Amniotic epithelial cell (primary cell): ENCODE data around the gene IL36B.
A peak's percentile ranks its signal among the peaks of the same experiment; 100 is the strongest.
"Not testable (repeated sequence)": the region's sequence is repeated elsewhere in the genome, so short reads cannot be mapped to it uniquely, and the experiment has no call there.

Source experiments
- DNase-seq: peaks from one replicate; pipeline ENCODE4 v3.0.0-alpha.2; 2010; ENCODE audit warnings: low read depth

IL36B gene

GRCh38 chr2:113052396-113052917 is at the start of gene IL36B:
Gene IL36B (minus strand): TSS chr2:113052867.
- no peak for DNase-seq

DNA sequence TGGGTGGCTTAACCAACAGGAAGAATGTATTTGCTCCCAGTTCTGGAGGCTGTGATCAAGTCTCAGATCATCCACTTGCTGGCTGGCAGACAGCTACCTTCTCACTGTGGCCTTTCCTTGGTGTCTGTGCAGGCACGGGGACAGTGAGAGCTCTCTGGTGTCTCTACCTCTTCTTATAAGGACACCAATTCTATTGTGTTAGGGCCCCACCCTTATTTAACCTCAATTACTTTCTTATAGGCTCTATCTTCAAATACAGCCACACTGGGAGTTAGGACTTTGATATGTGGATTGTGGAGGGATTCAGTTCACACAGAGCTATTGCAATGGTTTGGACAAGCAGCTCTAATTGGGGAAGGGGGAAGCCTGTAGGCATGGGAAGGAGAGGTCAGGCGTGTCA is 49.5 kb upstream of the IL36B start:
- DNase-seq = no peak

GRCh38 chr2:113098532-113098931 is 45.9 kb upstream of the IL36B start:
- DNase-seq = no peak

DNA sequence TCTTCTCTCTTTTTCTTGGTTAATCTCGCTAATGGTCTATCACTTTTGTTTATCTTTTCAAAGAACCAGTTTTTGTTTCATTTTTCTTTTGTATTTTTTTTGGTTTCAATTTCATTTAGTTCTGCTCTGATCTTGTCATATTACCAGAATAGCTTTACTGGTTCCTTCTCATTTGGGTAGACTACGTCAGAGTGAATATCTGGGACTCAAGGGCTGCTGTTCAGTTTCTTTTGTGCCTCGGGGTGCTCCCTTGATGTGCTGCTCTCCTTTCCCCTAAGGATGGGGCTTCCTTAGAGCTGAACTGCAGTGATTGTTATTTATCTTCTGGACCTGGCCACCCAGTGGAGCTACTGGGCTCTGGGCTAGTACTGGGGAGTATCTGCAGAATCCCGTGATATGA is 45.4 kb upstream of the IL36B start:
- no peak for DNase-seq

DNA sequence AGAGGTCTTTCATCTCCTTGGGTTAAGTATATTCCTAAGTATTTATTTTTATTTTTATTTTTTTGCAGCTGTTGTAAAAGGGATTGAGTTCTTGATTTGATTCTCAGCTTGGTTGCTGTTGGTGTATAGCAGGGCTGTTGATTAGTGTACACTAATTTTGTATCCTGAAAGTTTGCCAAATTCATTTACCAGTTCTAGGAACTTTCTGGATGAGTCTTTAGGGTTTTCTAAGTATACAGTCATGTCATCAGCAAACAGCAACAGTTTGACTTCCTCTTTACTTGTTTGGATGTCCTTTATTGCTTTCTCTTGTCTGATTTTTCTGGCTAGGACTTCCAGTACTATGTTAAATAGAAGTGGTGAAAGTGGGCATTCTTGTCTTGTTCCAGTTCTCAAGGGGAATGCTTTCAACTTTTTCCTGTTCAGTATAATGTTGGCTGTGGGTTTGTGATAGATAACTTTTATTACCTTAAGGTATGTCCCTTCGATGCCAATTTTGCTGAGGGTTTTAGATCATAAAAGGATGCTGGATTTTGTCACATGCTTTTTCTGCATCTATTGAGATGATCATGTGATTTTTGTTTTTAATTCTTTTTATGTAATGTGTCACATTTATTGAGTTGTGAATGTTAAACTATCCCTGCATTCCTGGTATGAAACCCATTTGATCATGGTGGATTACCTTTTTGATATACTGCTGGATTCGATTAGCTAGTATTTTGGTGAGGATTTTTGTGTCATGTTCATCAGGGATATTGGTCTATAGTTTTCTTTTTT is 44.4 kb upstream of the IL36B start:
- not testable (repeated sequence) for DNase-seq

DNA sequence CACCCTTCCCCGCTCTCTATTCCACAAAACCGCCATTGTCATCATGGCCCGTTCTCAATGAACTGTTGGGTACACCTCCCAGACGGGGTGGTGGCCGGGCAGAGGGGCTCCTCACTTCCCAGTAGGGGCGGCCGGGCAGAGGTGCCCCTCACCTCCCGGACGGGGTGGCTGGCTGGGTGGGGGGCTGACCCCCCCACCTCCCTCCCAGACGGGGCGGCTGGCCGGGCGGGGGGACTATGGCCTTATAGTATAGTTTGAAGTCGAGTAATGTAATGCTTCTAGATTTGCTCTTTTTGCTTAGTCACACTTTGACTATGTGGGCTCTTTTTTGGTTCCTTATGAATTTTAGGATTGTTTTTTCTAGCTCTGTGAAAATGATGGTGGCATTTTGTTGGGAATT is 43.6 kb upstream of the IL36B start:
- DNase-seq = not testable (repeated sequence)

DNA sequence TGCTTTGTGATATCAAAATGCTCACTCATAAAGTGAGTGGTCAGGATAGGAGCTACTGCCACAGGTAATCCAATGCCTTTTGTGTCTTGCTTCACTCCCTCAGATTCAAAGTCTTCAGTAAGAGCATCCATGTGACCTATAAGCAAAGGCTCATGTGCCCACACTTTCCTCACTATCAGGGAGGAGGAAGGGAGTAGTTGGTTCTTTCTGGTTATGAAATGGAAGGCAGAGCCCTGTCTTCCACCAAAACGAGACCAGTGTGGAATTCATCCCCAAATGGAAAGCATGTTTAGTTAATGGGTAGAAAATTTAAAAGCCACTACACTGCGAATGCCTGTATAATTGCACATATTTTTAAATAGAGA is 40.9 kb upstream of the IL36B start:
- no peak for DNase-seq

DNA sequence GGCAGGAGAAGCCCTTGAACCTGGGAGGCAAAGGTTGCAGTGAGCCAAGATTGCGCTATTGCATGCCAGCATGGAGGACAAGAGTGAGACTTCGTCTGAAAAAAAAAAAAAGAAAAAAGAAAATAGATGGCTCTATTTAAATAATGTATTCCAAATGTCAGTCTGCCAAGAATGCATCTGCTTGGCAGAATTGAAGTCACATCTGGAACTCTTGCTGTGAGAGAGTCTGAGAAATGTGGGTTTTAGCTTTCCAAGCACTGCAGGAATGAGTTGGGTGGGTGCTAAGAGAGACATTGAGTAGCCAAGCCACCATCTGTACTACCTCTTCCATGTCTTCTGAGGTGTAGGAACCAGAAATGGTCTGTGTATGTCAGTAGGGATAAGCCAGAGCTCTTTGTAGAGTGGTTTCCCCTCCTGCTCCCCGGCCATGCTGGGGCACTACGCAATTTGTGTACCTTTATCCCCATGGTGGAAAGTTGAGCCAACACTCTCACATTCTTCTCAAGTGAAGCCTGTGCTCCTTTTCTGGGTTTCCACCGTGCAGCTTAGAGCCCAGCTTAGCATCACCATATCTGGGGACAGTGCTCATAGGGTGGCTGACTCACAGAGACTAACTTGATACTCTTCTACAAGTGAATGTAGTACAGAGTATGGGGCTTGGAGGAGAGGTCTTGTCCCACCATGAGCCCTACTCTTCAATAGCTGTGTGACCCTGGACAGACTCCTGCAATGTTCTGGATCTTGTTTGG is 40.4 kb upstream of the IL36B start:
- no peak for DNase-seq

DNA sequence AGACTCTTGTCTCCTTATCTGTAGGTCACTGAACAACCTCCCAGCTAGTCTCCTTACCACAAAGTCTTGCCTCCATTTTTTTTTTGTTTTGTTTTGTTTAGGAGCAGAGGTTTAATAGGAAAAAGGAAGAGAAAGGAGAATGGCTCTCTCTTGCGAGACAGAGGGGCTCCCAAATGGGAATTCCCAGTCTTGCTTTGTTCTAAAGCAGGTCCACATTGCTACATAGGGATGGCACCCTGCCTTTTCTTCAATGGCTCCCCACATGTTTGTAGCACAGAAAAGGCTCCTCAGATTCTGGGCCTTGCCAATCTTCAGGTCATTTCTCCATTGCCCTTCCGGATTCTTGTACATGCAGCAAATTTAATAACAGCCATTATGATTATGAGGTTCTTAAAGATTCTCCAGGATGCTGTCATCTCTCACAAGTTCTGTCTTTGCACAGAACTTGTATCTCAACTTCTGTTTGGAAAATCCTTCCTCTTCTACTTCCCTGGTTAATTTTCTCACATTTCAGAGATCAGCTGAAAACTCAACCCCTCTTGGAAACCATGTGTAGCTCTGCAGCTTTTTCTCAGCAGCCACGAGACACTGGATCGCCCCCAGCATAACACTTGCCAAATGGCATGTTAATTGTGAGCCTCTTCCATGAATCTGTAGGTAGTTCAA is 38.7 kb upstream of the IL36B start:
- no peak for DNase-seq

DNA sequence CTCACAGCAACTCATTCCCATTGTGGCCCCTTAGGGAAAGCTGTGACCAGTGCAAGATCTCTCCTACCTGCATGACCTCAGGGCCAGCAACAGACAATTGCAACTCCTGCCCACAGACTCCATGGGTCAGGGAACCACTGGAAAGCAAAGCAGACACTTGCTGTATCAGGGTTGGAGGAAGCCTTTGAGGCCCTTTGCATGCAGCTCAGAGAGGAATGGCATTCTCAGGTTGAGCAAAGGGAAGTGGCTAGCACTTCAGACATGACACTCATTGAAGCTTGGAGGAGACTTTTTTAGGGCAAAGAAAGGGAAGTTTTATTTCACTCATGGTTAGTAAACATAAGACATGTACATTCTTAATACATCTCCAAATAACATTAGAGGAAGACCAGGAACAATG is 37.2 kb upstream of the IL36B start:
- no peak for DNase-seq

DNA sequence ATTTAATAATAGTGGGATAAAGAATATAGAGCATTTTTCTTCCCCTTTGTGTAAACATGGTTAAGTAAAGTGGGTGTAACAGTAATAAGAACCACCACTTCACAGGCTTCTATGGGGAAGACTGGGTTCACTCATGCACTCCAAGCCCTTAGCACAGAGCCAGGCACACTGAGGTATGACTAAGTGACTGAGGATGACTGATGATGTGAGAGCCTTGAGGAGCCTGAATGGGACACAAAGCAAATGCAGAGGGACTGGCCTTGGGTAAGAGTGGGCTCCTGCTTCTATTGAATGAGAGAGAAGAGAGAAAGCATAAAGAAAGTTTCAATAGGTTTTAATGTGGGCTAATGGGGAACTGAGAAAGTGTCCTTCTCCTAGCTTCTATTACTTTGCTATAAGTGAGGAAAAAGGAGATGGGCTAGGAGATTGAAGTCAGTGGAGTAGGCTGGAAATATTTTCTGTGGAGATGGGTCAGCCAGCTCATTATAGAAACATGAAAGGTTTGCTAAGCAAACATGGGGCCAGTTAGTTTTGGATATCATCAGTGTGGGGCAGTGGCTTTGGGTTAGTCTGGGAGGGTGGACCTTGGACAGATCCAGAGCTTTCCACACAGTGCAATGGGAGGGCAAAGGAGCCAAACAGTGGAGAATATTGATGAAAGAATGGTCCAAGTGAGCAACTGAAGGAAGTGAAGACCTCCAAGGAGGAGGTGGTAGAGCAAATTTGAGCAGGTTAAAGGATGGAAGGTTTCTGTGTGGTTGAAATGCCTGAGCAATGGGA is 35.7 kb upstream of the IL36B start:
- DNase-seq = no peak

DNA sequence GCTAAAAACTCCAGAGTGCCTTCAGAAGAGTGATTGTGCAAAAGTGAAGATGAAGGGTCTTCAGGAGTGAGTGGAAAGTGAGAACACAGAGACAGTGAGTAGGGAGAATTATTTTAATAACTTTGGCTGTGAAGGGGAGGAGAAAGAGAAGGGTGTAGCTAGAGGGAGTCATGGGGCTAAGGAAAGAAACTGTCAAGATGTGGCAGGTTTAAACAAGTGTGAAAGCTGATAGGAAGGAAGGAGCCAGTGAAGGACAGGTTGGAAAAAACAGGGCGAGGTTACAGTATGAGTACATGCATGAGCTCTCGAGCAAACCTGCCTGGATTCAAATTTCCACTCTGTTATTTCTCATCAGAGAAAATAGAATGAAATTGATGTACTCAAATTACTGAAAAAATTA is 32.9 kb upstream of the IL36B start:
- DNase-seq = no peak

- DNase-seq = peak; percentile 3
Measured at GRCh38 chr2:113084249-113085000, 31.8 kb upstream of the IL36B start.

DNA sequence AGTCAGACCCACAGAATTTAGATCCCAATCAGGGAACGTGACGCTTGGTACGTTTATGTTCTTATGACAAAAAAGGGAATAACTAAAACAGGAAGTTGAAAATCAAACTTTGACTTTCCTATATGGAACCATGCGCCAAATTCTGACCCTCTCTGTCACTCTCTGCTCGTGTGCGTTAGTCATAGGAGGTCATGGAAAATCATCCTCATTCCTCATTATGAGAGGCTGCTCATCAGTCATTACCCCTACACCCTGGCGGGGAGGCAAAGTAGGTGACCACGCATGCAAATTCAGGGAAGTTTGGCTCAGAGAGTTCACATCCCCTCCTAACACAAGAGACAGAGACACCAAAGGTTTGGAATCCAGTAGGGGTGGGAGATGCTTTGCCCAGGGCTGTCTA is 30.6 kb upstream of the IL36B start:
- DNase-seq = no peak

DNA sequence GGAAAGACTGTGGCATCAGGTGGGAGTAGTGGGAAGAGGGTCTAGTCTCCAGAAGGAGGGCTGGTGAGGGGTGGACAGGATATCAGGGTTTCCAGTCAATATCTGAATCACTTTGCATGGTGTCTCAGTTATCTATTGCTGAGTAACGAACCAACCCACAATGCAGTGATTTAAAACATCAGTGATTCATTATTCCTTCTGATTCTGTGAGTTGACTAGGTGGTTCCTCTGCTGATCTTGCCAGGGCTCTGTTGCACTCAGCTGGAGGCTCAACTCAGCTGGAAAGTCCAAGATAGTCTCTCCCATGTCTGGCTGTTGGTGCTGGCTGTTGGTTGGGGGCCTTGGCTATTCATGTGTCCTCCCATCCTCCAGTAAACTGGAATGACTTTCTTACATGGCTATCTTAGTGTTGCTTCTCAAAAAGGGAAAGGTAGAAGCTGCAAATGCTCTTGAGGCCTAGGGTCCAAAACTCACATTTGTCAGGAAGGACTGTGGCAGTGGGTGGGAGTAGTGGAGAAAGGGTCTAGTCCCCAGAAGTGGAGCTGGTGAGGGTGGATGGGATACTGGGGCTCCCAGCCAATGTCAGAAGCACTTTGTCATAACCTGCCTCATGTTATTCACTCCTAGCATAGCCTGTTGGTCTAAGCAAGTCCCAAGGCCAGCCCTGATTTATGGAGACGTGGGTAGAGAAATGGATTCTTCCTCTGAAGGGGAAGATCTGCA is 29.0 kb upstream of the IL36B start:
- no peak for DNase-seq

DNA sequence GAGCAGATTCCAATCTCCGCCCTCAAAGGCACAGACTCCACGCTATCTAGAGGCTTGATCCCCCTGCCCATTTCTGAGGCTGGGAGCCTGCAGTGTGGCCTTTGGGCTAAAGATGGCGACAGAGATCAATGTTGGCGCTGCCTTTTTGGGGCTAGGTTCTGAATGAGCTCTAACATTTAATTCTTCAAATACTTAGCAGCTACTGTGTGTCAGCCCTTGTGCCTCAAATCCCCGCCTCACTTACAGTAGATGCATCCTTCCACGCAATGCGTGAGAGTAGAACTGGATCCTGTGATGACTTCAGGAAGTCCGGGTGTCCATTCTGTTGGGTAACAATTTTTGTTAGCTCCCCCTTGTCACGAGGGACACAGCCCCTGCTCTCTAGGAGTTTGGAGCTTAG is 27.5 kb upstream of the IL36B start:
- DNase-seq = peak; percentile 5

DNA sequence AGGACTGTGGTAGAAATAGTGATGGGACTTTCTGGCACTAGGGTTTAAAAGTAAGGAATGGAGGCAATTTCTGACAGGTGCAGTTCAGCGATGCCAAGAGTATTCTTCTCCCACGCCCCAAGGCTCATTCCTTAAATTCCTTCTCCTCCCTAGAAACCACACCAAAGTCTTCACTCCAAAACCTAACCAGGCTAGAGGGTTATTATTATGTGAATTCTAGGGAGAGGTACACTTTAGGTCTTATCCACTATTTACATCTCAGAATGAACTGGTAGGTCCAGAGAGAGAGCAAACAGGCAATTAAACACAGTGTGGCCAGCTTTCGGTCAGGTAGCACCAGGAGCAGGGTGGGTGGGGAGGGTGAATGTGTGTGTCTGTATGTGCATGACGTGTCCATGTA is 26.5 kb upstream of the IL36B start:
- no peak for DNase-seq

DNA sequence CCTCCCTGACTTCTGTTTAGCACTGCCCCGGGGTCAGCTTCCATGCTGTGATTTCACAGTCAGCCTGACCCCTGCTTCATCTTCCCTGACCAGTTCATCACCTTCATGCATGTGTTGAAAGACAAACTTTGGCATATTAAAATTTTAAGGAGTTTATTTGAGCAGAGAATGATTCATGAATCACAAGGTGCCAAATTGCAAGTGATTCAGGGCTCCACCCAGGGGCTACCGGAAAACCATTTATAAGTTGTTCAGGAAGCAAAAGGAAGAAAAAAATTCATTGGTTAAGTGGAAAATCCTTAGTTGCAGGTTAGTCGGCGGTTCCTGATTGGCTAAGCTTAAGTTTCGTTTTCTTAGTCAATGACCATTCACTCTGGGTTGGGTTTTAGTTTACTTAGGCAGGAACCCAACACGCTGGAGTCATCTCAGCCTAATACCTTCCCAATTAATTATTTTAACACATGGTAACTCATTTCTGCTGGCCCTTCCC is 25.7 kb upstream of the IL36B start:
- no peak for DNase-seq

- DNase-seq = no peak
Measured at GRCh38 chr2:113077921-113078320, 25.3 kb upstream of the IL36B start.

DNA sequence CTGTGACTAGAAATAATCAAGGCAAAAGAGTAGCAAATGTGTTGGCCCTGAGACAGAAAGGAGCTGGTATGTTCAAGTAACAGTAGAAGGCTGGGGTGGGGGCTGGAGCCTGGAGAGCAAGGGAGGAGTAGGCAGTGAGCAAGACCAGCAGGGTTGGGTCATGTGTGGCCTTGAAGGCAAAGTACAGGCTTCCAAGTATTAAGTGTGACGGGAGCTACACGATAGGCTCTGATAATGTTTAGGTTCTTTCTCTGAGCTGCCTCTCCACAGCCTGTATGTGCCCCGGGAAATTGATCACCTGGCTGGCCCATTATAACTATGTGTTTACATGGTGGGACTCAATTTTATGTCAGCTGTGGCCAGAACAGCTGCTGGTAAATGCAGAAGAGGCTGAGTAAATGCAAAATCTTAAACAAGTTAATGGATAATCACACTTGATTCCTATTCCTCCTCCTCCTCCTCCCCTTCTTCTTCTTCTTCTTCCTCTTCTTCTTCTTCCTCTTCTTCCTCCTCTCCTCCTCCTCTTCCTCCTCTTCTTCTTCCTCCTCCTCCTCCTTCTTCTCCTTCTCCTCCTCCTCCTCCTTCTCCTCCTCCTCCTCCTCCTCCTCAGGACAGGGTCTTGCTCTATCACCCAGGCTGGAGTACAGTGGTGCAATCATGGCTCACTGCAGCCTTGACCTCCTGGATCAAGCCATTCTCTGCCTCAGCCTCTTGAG is 24.4 kb upstream of the IL36B start:
- no peak for DNase-seq
